Suprapubic skin (tissue), 4 donors: ENCODE data around the gene F8.

Experiments
- CTCF ChIP-seq, 2 donors: fragments of 200-600 bp in 1 of 2; fragments of 450-650 bp in 1 of 2; sonication (generic) in 1 of 2; IDR thresholded peaks; one replicate each; pipeline ENCODE4 v1.5.1; 2016 to 2019; ENCODE audit warnings: antibody characterized with exemption in 2 of 2, mild to moderate bottlenecking in 1 of 2, moderate library complexity in 1 of 2
- POLR2A ChIP-seq, 2 donors: fragments of 450-650 bp; IDR thresholded peaks; one replicate each; pipeline ENCODE4 v1.6.1; 2017; ENCODE audit warnings: antibody characterized with exemption in 2 of 2, mild to moderate bottlenecking in 2 of 2, moderate library complexity in 2 of 2
- POLR2AphosphoS5 ChIP-seq, 3 donors: sonication (generic); formaldehyde crosslinking; IDR thresholded peaks; one replicate each; pipeline ENCODE4 v1.6.1; 2017; ENCODE audit warnings: antibody characterized with exemption in 3 of 3

GRCh38 chrX:155048977-155049619, 26.6 kb upstream of the F8 start:
- TF ChIP-seq CTCF (IDR thresholded peaks at IDR 0.05) (peak in 1 of 2 donors; percentile 26), POLR2A (IDR thresholded peaks at IDR 0.05) (no peak), POLR2AphosphoS5 (IDR thresholded peaks at IDR 0.05) (no peak)
